ENCODE results near the gene TRMT2A.
"Not testable (repeated sequence)": the region's sequence is repeated elsewhere in the genome, so short reads cannot be mapped to it uniquely, and the experiment has no call there.

TRMT2A gene, protein sequence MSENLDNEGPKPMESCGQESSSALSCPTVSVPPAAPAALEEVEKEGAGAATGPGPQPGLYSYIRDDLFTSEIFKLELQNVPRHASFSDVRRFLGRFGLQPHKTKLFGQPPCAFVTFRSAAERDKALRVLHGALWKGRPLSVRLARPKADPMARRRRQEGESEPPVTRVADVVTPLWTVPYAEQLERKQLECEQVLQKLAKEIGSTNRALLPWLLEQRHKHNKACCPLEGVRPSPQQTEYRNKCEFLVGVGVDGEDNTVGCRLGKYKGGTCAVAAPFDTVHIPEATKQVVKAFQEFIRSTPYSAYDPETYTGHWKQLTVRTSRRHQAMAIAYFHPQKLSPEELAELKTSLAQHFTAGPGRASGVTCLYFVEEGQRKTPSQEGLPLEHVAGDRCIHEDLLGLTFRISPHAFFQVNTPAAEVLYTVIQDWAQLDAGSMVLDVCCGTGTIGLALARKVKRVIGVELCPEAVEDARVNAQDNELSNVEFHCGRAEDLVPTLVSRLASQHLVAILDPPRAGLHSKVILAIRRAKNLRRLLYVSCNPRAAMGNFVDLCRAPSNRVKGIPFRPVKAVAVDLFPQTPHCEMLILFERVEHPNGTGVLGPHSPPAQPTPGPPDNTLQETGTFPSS

DNA sequence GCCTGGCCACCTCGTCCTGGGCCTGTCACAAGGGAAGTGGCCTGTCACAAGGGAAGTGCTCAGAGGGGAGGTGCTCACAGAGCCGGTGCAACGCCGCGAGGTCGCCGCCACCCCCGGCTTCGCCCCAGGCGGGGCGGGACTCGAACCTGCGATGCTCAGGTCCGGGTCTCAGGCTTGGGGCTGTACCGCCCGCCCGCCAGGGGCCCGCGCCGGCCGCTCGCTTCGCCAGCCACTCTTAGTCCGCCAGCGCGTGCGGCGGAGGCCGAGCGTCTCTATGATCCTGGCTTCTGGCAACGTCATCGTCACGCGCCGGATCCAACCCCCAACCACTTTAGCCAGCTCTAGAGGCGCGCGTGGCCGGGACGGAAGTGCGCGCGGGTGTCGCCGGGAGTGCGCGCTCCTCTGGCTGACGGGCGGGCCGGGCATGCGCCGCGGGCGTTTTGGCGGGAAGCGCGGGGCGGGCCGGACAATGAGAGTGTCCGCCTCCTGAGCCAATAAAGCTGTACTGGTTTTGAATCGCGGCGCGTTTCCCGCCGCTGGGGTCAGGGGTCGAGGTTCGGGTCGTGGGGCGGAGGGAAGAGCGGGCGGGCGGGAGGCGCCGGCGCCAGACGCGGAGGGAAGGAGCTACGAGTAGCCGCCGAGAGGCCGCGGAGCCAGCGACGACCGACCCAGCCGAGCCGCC is at the start of gene TRMT2A:
TRMT2A (minus strand) TSS at position 276 of the 682 bp plus-strand sequence. CDS start 320 bp downstream, outside the sequence.
- DNase-seq (ENCODE audit: low read depth): peak; percentile 96

DNA sequence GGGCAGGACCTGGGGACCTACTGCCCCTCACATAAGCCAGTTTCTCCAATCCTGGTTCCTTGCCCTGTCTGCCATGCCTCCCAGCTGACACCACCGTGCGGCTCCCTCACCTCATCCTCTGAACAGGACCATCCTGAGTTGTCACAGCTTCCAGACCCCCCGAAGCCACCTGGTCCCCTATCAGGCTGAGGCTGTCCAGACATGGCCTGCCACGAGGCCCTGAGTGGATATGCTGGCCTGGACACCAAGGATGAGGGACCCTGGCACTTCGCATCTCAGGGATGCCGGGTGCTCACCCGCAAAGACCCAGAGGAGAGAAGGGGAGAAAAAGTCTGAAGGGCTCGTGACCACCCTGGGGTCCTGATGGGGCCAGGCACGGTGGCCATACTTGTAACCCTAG is 49.7 kb upstream of the TRMT2A start:
- DNase-seq (ENCODE audit: low read depth): no peak

DNA sequence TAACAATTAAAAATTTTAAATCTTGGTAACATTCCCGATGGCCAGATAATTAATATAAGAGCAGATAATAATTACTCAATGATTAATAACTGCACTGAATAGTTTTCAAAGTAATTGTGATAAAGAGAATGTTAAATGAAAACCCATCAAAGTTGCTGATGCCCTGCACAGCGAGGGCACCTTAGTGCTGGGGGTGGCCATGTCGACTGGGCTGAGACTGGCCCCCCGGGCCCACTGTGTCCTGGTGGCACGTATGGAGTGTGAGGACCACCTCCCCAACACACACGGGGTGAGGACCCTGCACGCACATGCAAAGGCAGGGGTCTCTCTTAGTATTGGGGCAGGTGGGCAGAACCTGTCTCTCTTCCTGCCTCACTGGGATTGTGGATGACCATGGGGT is 48.9 kb upstream of the TRMT2A start:
- DNase-seq (ENCODE audit: low read depth): no peak

DNA sequence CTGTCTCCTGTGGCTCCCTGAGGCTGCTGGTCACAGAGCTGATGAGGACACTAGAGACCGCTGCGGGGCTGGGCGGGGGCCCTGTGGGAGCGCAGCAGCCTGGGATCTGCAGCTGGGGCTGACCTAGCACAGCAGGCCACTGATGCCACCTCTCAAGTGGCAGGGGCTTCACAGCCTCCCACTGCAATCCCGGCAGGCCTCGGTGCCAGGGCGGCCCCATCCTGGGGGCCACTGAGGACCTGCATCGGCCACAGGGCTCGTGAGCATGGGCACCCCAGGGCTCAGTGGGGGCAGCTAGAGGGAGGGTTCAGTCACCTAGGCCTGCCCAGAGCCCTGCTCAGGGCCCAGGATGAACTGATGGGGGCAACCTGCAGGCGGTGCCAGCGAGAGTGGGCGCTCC is 48.4 kb upstream of the TRMT2A start:
- DNase-seq (ENCODE audit: low read depth): no peak

DNA sequence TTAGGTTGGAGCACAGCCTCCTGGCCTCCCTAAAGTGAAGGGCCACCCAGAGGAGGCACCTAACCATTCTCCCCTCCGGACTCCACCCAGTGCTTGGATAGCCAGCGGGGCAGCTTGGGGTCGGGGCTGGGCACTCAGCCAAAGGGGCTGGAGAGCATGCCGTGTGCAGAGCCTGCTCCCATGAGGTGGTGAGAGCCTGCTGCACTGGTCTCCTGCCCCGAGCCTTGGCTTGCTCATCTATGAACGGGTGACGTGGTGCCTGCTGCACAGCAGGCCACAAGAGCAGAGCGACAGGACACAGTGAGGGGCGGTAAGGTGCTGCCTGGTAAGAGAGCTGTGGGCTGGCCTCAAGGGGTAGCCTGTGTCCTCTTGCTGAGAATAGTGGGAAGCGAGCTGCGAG is 47.8 kb upstream of the TRMT2A start:
- DNase-seq (ENCODE audit: low read depth): no peak

DNA sequence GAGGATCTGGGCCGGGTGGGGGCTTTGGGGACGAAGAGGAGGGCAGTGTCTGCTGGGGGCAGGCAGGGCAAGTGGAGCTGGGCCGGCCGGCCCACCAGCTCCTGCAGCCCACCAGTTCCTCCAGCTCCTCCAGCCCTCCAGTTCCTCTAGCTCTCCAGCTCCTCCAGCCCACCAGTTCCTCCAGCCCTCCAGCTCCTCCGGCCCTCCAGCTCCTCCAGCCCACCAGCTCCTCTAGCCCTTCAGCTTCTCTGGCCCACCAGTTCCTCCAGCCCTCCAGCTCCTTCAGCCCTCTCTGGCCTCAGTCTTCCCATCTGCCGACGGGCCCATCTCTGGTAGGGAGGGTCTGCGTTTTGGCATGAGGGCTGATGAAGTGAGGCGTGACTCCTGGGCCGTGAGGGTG is 43.0 kb upstream of the TRMT2A start:
- DNase-seq (ENCODE audit: low read depth): no peak

DNA sequence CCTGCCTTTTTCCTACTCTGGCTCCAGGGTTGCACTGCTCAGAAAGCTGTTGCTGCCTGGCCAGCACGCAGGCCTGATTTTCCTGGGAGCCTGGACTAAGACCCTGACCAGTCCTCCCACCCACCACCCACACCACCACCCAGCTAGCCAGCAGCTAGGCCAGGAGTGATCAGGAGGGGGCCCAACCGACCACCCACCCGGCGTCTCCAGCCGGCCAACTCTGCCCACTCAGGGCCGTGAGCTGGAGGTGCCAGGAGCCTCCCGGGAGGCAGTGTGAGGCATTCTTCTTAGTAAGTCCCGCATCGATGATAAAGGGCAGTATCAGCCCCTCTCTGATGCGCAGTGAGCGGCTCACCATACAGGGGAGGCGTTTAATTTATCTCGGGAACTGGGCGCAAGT is 42.5 kb upstream of the TRMT2A start:
- not testable (repeated sequence) for DNase-seq (ENCODE audit: low read depth)

DNA sequence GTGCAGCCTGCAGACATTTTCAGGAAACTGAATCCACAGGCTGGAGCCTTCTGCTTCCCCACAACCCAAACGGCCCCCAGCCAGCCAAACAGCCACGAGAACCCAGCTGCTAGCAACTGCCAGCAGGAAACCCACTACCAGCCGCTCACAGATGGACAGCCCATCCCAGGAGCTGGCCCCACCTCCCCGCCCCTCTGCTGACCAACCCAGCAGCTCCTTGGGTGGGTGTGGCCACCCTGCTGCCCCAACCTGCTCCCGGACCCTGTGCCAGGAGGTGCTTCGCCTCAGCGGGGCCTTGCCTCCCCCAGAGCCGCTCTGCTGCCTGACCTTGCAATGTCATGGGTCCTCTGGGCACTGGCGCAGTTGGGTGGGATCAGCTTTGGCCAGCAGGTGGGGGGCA is 42.0 kb upstream of the TRMT2A start:
- no peak for DNase-seq (ENCODE audit: low read depth)

DNA sequence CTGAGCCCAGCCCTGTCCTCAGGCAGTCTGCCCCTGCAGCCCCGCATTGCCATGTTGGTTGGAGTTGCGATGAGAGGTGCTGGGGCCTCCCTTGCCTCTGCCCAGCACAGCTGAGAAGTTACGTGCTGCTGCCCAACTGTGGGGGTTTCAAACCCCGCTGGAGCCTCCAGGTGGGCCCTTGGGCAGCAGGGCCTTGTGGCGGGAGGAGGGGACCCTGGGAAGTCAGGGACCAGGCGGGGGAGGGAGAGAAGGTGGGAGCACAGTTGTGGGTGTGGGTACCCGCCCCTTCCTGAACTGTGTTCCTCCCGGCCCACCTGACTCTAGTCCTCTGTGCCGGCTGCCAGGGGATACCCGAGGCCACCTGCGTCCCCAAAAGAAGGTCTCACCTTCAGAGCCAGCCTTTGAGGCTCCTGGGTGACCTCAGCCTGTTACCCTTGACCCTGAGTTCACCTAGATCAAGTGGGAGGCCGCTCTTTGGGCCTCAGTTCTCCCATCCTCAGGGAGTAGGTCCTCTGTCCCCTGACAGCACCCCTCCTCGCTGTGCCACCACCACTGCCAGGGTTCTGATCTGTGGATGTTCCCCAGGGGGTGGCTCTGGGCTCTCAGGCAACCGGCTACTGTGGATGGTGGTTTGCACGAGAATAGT is 41.5 kb upstream of the TRMT2A start:
- DNase-seq (ENCODE audit: low read depth): no peak

DNA sequence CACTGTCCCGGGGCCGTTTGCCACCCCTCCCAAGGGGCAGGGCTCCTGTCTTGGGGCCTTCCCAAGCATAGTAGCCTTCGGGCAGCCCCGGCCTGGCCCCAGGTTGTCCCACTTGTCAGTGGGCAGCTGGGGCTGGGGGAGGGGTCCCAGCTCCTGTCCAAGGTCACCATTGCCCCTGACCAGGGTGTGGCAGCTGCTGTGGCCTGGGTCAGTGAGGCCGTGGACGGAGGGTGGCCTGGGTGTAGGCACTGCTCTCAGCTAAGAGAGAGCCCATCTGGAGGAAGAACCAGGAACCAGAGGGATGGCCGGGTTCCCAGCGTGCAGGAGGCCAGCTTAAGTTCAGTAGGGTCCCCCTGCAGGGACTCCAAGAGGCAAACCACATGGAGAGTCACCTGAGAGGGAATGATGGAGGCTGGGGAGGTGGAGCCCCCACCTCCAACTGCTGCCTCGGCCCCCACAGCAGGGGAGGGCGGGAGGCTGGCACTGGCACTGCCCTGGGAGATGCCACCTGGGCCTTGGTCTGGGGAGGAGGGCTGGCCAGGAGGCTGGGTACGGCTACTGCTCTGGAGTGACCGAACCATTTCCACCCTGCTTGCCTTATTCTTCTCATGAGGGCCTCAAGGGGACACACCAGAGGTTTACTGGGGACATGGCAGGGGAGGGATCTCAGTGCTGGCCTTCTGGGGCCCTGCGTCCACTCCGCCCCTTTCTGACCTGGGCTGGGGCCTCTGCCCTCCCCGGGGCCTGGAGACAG is 40.6 kb upstream of the TRMT2A start:
- DNase-seq (ENCODE audit: low read depth): no peak

DNA sequence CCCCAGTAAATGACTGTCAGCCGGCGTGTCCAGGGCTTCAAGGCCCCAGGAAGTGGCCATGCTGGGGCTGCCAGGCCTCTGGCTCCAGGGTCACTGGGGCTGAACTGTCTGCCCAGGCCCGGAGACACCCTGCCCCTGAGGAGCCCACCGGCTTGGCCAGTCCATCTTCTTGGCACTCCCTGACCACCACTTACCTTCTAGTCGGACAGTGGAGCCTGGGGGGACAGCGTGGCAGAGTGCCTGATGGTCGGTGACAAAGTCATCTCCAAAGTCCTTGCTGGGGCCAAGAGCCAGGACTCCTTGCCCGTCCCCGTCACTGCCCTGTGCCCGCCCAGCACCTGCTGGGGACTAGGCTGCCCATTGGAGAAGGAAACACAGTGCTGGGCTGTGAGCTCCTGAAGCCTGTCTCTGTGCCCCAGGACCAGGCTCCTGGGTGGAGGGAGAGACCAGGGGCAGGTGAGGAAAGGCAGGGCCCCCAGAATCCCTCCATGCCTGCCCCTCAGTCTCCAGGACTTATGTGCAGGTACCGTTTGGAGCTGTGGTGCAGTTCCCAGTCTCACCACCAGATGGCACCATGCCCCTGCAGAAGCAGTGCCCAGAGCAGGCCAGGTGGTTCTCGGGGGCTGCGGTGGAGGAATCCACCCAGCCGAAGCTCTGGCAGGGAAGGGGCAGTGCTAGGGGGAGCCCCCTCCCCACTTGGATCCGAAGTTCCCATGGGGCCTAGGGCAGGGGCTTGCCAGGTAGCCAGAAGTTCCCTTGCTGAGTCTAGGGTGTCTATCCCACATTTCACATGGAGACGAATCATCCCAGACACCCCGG is 39.8 kb upstream of the TRMT2A start:
- peak; percentile 85 for DNase-seq (ENCODE audit: low read depth)

DNA sequence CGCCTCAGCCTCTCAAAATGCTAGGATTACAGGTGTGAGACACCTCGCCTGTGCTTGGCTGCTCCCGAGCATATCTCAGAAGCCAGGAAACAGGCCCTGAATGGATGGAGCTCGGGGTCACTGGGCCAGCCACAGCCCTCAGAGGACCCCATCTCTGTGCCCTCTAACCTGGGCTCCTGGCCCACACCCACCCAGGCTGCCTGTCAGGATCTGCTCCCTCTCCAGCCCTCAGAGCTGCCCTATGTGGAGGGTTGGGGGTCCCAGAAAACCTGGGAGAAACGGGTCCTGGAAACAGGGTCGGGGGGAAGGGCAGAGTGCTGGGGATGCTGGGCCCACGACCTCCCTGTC is 39.0 kb upstream of the TRMT2A start:
- no peak for DNase-seq (ENCODE audit: low read depth)

DNA sequence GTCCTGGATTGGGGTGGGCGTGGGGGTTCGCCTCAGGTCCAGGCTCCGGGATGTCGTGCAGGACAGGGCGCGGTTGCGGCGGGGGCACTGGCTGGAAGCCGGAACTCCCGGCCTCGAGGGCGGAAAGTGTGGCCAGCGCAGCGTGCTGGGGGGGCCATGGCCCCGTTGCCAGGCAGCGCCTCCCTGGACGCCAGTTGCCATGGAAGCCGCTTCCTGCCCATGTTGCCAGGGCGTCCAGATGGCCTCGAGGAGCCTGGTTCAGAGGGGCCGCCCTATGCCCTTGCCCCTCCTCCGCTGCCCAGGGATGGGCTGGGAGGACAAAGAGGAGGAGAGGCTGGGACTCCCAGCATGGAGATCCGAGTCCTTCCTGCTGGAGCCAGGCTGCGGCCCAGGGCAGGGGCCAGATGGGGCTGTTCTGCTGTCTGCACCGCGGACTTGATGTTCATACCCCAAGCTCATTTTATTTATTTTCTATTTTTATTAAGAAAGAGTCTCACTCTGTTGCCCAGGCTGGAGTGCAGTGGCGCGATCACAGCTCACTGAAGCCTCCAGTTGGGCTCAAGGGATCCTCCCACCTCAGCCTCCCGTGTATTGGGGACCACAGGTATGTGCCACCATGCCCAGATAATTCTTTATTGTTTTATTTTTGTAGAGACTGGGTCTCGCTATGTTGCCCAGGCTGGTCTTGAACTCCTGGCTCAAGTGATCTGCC is 38.5 kb upstream of the TRMT2A start:
- no peak for DNase-seq (ENCODE audit: low read depth)

DNA sequence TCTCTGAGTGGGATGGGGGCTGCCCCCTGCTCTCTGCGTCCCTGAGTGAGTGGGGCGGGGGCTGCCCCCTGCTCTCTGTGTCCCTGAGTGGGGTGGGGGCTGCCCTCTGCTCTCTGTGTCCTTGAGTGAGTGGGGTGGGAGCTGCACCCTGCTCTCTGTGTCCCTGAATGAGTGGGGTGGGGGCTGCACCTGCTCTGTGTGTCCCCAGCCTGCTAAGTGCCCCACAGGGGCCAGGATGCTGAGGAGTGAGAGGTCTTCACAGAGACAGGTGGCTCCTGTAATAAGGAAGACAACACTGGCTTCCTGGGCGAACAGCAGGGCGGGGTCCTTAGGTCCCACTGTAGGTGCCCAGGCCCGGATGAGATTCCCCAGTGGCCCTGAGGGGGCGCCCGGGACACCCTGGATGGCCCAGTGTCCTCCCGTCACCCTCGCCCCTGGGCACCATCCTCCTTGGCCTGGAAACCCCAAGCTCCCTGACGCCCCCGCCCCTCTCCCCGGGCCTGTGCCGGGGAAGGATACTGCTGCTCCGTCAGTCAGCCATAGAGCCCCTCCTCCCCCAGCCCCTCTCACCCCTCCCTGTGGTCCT is 37.7 kb upstream of the TRMT2A start:
- no peak for DNase-seq (ENCODE audit: low read depth)

DNA sequence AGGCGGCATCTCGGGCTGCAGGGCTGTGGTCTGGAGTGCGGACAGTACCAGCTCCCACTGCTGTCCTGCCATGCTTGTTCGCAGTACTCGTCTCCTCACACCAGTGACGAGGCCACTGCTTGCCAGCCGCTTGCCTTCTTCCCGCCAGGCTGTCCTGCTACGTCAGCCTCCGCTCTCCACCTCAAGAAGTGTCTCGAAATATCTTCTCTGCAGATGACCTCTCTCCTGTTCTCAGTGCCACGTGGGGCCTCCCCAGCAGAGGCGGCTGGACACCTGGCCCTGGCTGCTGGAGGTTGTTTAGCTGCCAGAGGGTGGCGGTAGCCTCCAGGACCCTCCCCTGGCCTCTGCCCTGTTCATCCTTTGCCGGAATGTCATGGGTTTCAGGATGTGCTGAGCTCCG is 36.9 kb upstream of the TRMT2A start:
- no peak for DNase-seq (ENCODE audit: low read depth)

DNA sequence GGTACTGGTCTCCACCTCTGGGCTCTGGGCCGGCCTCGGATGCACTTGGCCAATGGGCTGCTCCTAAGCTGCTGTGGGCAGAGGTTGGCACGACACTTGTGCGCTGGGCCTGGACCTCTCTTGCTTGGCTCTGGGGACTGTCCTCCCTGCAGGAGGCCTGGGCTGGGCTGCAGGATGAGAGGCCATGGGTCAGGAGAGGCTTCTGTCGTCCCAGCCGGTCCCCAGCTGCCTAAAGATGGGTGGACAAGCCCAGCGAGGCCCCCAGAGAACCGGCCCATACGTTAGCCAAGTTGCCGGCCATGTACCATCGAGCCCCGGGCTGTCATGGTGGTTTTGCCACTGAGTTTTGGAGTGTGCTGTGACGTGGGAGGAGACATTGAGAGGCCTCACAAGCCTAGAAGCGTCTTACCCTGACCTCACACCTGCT is 35.5 kb upstream of the TRMT2A start:
- DNase-seq (ENCODE audit: low read depth): no peak

DNA sequence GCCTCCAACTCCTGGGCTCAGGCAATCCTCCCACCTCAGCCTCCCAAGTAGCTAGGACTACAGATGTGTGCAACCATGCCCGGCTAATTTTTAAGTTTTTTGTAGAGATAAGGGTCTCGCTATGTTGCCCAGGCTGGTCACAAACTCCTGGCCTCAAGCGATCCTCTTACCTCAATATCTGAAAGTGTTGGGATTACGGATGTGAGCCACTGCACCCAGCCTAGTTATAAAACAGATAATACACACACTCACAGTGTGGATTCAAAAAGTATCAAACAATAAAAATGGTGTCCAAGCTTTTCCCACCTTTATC is 34.2 kb upstream of the TRMT2A start:
- DNase-seq (ENCODE audit: low read depth): no peak

DNA sequence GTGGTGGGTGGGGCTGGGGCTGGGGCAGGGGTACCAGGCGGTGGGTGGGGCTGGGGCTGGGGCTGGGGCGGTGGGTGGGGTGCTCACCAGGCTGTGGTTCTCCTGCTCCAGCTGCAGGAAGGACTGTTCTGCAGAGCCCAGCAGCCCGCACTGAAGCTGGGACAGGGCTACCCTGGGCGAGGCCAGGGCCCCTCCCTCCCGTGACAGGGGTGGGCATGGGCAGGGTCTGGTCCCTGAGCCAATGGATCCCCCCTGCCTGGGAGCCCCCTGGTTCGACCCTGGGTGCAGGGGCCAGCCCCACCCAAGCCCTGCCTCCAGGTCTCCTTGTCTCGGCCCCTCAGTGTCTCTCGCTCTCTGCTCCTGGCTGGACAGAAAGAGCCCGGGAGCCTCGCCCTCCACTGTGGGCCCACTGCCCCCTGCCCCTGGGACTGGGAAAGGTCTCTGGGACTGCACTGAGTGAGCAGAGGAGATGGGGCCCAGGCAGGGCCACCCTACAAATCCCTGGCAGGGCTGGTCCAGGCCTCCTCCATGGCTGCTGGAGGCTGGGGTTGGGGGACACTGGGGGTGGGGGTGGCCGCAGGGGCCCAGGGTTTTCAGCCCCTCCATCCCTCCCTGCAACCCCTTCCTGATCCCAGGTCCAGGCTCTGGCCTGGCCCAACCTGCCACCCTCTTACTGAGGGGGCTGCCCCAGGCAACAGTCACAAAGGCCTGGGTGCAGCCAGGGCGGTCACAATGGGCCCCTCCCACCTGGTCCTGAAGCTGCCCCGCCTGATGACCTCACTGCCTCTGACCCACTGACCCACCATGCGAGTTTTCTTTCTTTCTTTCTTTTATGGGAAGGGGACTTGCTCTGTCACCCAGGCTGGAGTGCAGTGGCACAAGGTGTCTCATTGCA is 33.6 kb upstream of the TRMT2A start, which contains the start of gene CCDC188:
CCDC188 (minus strand) TSS at position 675 of the 895 bp plus-strand sequence; CDS start at position 606, 69 bp downstream.
- DNase-seq (ENCODE audit: low read depth): no peak

Data from stimulated activated CD8-positive, alpha-beta memory T cell treated with anti-CD3 and anti-CD28 coated beads, Interleukin-4, amount 100 ng/mL, for 24 hours (primary cell).